Measurements from ENCODE around the gene SGTA.

Gene SGTA

DNA sequence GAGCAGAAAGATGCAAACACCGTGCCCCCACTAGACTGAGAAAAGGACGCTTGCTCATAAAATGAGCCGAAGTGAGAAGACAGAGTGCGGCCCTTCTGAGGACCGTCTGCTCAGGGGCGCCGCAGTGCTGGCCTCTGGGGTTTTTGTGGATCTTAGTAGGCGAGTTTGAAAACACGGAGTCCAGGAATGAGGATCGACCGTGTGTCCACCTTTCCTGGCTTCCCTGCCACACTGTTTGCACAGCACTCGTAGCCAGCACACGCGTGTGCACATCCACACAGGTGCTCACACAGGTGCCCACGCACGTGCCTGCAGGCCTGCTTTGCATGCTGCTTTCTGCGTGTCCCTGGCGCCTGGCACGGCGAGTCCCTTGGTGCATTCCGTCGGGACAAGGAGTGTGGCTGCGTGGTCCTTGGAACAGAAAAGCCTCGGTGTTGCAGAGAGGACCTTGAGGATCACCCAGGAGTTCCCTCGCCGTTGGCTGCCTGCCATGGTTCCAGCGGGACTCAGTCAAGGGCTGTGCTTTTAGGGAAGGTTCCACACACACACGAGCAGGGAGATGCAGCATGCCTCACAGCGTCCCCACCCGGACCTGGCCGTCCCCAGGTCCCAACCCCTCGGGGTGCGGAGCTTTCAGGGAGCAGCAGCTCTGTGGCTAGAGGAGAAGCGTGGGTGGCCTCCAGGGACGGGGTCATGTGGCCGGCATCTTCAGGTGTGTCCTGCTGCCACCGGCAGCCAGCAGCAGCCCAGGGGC is 26.5 kb upstream of the SGTA start:
- Histone ChIP-seq H3K27ac (ENCODE audit: low read depth, low read length, poor library complexity, severe bottlenecking) (no peak overlapping the region), H3K36me3 (ENCODE audit: insufficient read depth, low read length) (peaks cover 94% of the 10 kb centered on the region), H2AFZ (ENCODE audit: low read length) (no peak overlapping the region), H3F3A (ENCODE audit: insufficient read depth, low read length) (no peaks in the 10 kb centered on the region), H3K4me1 (ENCODE audit: insufficient read depth, low read length, severe bottlenecking) (no peaks in the 10 kb centered on the region), H3K9me3 (ENCODE audit: low read length) (no peaks in the 10 kb centered on the region), H3K4me3 (ENCODE audit: low read depth, low read length, poor library complexity, severe bottlenecking) (no peak overlapping the region), H3K27me3 (ENCODE audit: insufficient read depth, low read length) (no peaks in the 10 kb centered on the region), H3K9me2 (ENCODE audit: low read depth, low read length) (no peaks in the 10 kb centered on the region), H3K9ac (ENCODE audit: low read length) (no peak overlapping the region), H3K79me2 (ENCODE audit: insufficient read depth, low read length) (no peaks in the 10 kb centered on the region), H4K20me1 (ENCODE audit: insufficient read depth, low read length) (no peaks in the 10 kb centered on the region), H3K4me2 (ENCODE audit: low read length) (no peak overlapping the region)
- no peak for TF ChIP-seq EZH2 (IDR thresholded peaks at IDR 0.05; ENCODE audit: borderline replicate concordance, low read length)
- TF ChIP-seq, protein P1, sequence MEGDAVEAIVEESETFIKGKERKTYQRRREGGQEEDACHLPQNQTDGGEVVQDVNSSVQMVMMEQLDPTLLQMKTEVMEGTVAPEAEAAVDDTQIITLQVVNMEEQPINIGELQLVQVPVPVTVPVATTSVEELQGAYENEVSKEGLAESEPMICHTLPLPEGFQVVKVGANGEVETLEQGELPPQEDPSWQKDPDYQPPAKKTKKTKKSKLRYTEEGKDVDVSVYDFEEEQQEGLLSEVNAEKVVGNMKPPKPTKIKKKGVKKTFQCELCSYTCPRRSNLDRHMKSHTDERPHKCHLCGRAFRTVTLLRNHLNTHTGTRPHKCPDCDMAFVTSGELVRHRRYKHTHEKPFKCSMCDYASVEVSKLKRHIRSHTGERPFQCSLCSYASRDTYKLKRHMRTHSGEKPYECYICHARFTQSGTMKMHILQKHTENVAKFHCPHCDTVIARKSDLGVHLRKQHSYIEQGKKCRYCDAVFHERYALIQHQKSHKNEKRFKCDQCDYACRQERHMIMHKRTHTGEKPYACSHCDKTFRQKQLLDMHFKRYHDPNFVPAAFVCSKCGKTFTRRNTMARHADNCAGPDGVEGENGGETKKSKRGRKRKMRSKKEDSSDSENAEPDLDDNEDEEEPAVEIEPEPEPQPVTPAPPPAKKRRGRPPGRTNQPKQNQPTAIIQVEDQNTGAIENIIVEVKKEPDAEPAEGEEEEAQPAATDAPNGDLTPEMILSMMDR (IDR thresholded peaks at IDR 0.05; ENCODE audit: low read length), result no peak

DNA sequence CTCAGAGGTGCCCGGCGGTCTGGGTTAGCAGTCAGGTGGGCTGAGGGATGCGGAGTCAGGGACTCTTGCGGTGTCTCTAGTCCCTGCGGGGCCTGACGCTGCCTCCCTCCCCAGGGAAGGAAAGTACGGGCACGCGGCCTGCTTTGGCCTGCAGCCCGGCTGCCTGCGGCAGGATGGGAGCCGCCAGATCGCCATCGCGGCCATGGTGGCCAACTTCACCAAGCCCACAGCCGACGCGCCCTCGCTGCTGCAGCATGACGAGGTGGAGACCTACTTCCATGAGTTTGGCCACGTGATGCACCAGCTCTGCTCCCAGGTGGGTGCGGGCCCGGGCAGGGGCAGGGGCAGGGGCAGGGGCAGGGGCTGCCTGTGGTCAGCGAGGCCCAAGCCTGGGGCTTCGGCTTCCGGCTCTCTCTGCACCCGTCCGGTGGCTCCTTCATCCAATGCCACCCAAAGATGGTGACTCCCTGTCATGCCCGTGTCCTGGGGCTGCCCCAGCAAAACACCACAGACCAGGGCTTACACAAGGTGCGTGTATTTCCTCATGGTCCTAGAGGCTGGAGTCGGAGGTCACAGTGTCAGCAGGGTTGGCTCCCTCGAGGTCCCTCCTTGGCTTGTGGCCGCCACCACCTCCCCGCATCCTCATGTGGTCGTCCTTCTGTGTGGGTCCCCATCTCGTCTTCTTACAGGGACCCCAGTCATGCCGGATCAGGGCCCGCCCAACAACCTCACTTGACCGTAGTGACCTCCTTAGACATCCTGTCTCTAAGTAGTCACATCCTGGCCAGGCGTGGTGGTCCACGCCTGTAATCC is 25.3 kb upstream of the SGTA start:
- Histone ChIP-seq H3K36me3 (ENCODE audit: insufficient read depth, low read length) (peaks cover 95% of the 10 kb centered on the region), H3K79me2 (ENCODE audit: insufficient read depth, low read length) (no peaks in the 10 kb centered on the region), H4K20me1 (ENCODE audit: insufficient read depth, low read length) (no peaks in the 10 kb centered on the region), H2AFZ (ENCODE audit: low read length) (no peak overlapping the region), H3K27ac (ENCODE audit: low read depth, low read length, poor library complexity, severe bottlenecking) (no peak overlapping the region), H3K9me2 (ENCODE audit: low read depth, low read length) (no peaks in the 10 kb centered on the region), H3K9me3 (ENCODE audit: low read length) (no peaks in the 10 kb centered on the region), H3K4me3 (ENCODE audit: low read depth, low read length, poor library complexity, severe bottlenecking) (no peak overlapping the region), H3F3A (ENCODE audit: insufficient read depth, low read length) (no peaks in the 10 kb centered on the region), H3K27me3 (ENCODE audit: insufficient read depth, low read length) (no peaks in the 10 kb centered on the region), H3K4me1 (ENCODE audit: insufficient read depth, low read length, severe bottlenecking) (no peaks in the 10 kb centered on the region), H3K9ac (ENCODE audit: low read length) (no peak overlapping the region), H3K4me2 (ENCODE audit: low read length) (no peak overlapping the region)
- TF ChIP-seq, protein P1 (IDR thresholded peaks at IDR 0.05; ENCODE audit: low read length), result no peak
- TF ChIP-seq EZH2 (IDR thresholded peaks at IDR 0.05; ENCODE audit: borderline replicate concordance, low read length), result no peak

DNA sequence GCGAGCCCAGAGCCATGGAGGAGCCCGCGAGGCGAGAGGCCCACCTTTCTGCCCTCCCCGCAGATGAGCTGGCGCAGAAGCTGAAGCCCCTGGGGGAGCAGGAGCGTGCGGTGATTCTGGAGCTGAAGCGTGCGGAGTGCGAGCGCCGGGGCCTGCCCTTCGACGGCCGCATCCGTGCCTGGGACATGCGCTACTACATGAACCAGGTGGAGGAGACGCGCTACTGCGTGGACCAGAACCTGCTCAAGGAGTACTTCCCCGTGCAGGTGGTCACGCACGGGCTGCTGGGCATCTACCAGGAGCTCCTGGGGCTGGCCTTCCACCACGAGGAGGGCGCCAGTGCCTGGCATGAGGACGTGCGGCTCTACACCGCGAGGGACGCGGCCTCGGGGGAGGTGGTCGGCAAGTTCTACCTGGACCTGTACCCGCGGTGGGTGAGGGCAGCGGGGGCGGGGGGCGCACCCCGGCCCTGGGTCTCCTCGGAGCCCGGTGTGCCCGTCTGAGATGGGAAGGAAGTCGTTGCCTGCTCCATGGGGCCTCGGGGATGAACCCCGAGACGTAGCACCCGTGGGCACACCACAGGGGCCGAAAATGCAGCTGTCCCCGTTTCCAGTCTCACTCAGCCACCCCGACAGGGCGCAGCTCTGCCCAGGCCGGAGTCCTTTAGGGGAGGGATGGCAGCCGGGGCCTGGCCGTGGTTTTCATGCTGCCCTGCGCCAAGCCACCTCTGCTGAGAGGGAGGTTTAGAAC is 24.5 kb upstream of the SGTA start:
- no peaks in the 10 kb centered on the region for H4K20me1 ChIP-seq (ENCODE audit: insufficient read depth, low read length)
- H3K9me3 ChIP-seq (ENCODE audit: low read length), result no peaks in the 10 kb centered on the region
- no peaks in the 10 kb centered on the region for H3K9me2 ChIP-seq (ENCODE audit: low read depth, low read length)
- H2AFZ ChIP-seq (ENCODE audit: low read length), result no peak overlapping the region
- H3K9ac ChIP-seq (ENCODE audit: low read length), result no peak overlapping the region
- no peaks in the 10 kb centered on the region for H3K27me3 ChIP-seq (ENCODE audit: insufficient read depth, low read length)
- peaks cover 95% of the 10 kb centered on the region for H3K36me3 ChIP-seq (ENCODE audit: insufficient read depth, low read length)
- H3K27ac ChIP-seq (ENCODE audit: low read depth, low read length, poor library complexity, severe bottlenecking), result no peak overlapping the region
- no peaks in the 10 kb centered on the region for H3K4me1 ChIP-seq (ENCODE audit: insufficient read depth, low read length, severe bottlenecking)
- no peaks in the 10 kb centered on the region for H3F3A ChIP-seq (ENCODE audit: insufficient read depth, low read length)
- no peak overlapping the region for H3K4me2 ChIP-seq (ENCODE audit: low read length)
- TF ChIP-seq, protein P1 (IDR thresholded peaks at IDR 0.05; ENCODE audit: low read length), result no peak
- no peak for TF ChIP-seq EZH2 (IDR thresholded peaks at IDR 0.05; ENCODE audit: borderline replicate concordance, low read length)
- no peaks in the 10 kb centered on the region for H3K79me2 ChIP-seq (ENCODE audit: insufficient read depth, low read length)
- no peak overlapping the region for H3K4me3 ChIP-seq (ENCODE audit: low read depth, low read length, poor library complexity, severe bottlenecking)

Data from OCI-LY1 (cell line).